Memory B cell (primary cell): ENCODE data around the gene ABCA2.

Experiments used
- ATAC-seq: fragments of 150-1000 bp; cut with Tn5 transposase; 2 replicates; pipeline ENCODE4 v1.10.0; 2021; ENCODE audit warnings: low read depth, mild to moderate bottlenecking, moderate library complexity
- DNase-seq, 2 donors: peaks; one replicate each; pipeline ENCODE4 v3.0.0; 2022; ENCODE audit warnings: low spot score in 2 of 2
- H3K27ac Mint-ChIP-seq: one replicate; pipeline ENCODE4 v1.8.0; 2022; ENCODE audit warnings: mild to moderate bottlenecking, moderate library complexity, mixed read lengths
- H3K27me3 Mint-ChIP-seq: one replicate; pipeline ENCODE4 v1.8.0; 2022; ENCODE audit warnings: mixed read lengths
- H3K36me3 Mint-ChIP-seq: one replicate; pipeline ENCODE4 v1.8.0; 2022; ENCODE audit warnings: mild to moderate bottlenecking, mixed read lengths
- H3K4me1 Mint-ChIP-seq: one replicate; pipeline ENCODE4 v1.8.0; 2022; ENCODE audit warnings: mixed read lengths
- H3K4me3 Mint-ChIP-seq: one replicate; pipeline ENCODE4 v1.8.0; 2022; ENCODE audit warnings: mild to moderate bottlenecking, moderate library complexity, mixed read lengths
- H3K9me3 Mint-ChIP-seq: one replicate; pipeline ENCODE4 v1.8.0; 2022; ENCODE audit warnings: mixed read lengths

The ABCA2 gene

DNA sequence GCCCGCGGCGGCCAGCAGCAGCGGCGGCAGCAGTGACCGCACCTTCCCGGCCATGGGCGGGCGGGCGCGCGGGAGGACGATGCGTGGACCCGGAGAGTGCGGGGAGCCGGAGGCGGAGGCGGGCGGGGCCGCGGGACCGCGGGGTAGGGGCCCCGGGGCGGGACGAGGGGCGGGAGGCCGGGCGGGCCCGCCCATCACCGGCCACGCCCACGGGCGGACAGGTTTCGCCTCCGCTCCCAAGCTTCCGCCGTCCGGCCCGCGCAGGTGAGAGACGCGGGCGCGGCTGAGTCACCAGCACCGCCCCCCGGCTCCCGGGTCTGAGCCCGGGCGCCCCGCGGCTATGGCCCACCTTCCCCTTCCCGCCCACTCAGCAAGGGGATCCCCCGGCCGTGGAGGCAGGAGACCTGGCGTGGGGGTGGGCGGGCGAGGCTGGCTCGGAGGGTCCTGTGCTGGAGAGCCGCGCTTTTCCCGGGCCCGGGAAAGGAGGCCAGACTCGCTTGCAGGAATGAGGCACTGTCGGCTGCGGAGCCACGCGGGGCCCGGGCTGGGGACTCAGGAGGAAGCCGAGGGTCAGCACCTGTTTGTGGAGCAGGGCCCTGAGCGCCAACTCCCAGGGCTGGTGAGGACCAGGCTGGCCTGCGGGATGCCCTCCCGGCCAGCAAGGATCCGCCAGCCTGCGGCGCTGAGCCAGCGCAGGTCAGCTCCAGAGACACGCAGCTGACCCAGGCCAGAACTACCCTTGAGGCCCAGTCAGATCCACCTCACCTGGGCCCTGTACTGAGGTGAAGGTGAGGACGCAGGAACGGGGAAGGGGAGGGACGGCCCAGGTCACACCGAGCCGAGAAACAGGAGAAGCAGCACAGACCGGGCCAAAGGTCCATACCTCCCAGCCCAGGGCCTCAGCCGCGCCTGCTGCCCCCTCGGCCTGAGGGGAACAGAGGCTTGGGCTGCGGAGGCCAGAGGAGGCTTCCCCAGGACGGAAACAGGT, 26.2 kb upstream of the ABCA2 start, which contains the start of gene ENTPD2:
Gene ENTPD2 (minus strand): TSS at position 118 of the 988 bp plus-strand sequence. CDS start 64 bp downstream, at position 54.
- H3K27me3 Mint-ChIP-seq = peaks cover 7% of the 10 kb centered on the region
- ATAC-seq (peak; percentile 60), DNase-seq (no peak)
- peak within 1 kb of the TSS; percentile 29 for H3K4me3 Mint-ChIP-seq
- no peak within 1 kb of the TSS for H3K27ac Mint-ChIP-seq
- H3K36me3 Mint-ChIP-seq = no peaks in the 10 kb centered on the region
- no peaks in the 10 kb centered on the region for H3K9me3 Mint-ChIP-seq
- H3K4me1 Mint-ChIP-seq = peaks cover 3% of the 10 kb centered on the region

DNA sequence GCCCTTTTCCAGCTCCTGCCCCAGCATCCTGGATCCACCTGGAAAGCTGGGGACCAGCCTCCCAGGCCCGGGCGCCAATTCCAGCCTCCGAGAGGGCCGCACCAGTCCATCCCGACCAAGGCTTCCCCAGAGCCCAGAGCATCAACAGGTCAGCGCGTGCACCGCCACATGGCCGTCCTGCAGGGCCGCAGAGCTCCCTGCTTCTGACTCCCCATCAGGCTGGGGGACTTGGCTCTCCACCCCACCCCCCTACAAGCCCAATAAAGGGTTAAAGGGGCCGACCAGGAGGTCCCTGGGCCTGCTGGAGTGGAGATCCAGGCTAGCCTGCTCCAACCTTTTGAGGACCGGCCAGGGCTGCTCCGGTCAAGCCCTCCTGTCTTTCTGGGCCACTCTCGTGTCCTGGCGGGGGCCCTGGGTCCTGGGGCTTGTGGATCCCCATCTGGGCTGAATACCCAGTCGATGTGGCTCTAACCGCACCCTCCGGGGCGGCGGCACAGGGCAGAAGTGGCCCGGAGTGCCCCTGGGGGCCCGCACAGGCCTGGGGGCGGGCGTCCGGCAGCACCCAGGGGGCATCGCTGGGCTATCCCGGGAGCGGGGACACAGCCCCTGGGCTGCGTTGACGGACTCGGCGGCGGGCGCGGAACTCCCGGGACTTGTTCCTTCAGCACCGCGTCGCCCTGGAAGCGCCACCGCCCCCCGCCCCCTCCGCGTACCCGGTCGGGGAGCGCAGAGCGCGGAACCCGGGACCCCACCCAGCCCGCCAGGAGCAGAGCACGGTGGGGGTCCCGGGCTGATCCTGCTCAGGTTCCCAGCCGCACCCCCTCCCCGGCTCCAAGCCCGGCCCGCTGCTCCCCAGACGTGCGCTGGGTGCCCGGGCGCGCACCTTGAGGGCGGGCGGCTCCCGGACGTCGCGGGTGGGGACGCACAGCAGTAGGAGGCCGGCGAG, 25.2 kb upstream of the ABCA2 start:
- peaks cover 3% of the 10 kb centered on the region for H3K4me1 Mint-ChIP-seq

DNA sequence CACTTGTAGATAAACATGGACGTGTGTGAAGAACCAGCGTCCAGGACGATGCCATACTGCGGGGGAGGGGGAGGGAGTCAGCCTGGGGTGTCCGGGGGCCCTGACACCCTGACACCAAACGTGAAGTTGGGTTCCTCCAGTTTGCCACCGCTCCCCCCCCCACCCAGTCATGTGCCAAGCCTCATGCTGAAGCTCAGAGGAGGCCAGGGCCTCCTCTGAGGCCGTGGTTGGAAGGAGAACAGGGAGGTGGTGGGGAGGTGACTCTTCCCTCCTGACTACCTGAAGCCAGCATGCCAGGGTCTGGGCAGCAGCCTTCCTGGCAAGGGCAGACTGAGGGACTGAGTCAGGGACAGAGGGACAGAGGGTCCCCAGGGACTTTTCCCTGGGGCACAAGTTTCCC, 24.3 kb upstream of the ABCA2 start:
- peaks cover 10% of the 10 kb centered on the region for H3K27me3 Mint-ChIP-seq

More for the DNA sequence above, 25.2 kb upstream of the ABCA2 start:
- Mint-ChIP-seq H3K36me3 (no peaks in the 10 kb centered on the region), H3K27me3 (peaks cover 7% of the 10 kb centered on the region), H3K27ac (no peak overlapping the region), H3K9me3 (no peaks in the 10 kb centered on the region), H3K4me3 (peak overlapping the region; percentile 29)
- DNase-seq (no peak), ATAC-seq (peak; percentile 43)

DNA sequence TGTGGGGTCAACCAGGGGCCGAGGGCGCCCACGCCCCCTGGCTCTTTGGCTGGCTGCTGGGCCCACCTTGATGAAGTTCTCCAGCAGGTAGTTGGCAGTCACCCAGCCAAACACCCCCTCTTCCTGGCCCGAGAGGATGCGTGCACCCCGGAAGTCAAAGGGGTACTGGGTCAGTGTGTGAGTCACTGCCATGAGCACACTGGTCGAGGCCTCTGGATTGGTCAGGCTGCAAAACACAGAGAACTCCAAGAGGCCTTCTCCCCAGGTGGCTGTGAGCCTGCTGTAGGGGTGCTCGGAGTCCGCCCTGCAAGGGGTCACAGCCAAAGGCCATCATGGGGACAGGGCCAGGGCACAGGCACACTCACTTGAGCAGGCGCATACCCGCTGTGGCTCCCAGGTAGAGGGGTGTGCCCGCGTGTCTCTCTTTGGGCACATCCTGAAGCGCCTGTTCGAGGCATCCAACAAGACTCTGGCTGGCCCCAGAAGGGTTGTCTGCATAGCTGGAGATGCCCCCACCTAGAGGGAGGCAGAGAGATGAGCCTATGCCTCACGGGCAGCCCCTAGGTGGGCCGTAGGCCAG, 23.2 kb upstream of the ABCA2 start:
- H3K9me3 Mint-ChIP-seq = no peaks in the 10 kb centered on the region
- ATAC-seq (no peak), DNase-seq (no peak)
- H3K4me3 Mint-ChIP-seq = no peak overlapping the region
- peaks cover 7% of the 10 kb centered on the region for H3K4me1 Mint-ChIP-seq
- H3K27ac Mint-ChIP-seq = no peak overlapping the region
- peaks cover 11% of the 10 kb centered on the region for H3K27me3 Mint-ChIP-seq
- H3K36me3 Mint-ChIP-seq = no peaks in the 10 kb centered on the region

More for the DNA sequence above, 24.3 kb upstream of the ABCA2 start:
- Mint-ChIP-seq H3K4me3 (no peak overlapping the region), H3K27ac (no peak overlapping the region), H3K9me3 (no peaks in the 10 kb centered on the region), H3K36me3 (no peaks in the 10 kb centered on the region), H3K4me1 (peaks cover 3% of the 10 kb centered on the region)
- ATAC-seq = no peak
- no peak for DNase-seq

DNA sequence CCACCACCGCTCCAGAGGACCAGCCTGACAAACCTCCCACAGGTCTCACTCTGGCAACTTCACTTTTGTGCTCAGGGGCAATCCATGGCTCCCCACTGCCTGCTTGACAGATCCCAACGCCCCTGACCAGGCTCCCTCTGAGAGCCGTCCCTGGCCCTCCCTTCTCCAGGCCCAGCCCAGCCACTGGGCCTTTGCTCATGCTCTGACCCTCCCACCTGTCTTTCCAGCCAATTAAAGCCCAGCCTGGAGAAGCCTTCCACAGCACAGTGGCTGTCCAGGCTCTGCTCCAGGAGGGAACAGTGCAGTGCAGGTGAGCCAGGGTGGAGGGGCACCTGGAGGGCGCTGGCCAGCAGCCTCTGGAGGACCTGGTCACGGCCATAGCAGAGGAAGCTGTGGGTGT, 22.5 kb upstream of the ABCA2 start:
- H3K36me3 Mint-ChIP-seq = no peaks in the 10 kb centered on the region
- DNase-seq (no peak), ATAC-seq (no peak)
- H3K27ac Mint-ChIP-seq = no peak overlapping the region
- H3K27me3 Mint-ChIP-seq = peaks cover 11% of the 10 kb centered on the region
- H3K4me1 Mint-ChIP-seq = peaks cover 7% of the 10 kb centered on the region
- no peak overlapping the region for H3K4me3 Mint-ChIP-seq
- no peaks in the 10 kb centered on the region for H3K9me3 Mint-ChIP-seq

DNA sequence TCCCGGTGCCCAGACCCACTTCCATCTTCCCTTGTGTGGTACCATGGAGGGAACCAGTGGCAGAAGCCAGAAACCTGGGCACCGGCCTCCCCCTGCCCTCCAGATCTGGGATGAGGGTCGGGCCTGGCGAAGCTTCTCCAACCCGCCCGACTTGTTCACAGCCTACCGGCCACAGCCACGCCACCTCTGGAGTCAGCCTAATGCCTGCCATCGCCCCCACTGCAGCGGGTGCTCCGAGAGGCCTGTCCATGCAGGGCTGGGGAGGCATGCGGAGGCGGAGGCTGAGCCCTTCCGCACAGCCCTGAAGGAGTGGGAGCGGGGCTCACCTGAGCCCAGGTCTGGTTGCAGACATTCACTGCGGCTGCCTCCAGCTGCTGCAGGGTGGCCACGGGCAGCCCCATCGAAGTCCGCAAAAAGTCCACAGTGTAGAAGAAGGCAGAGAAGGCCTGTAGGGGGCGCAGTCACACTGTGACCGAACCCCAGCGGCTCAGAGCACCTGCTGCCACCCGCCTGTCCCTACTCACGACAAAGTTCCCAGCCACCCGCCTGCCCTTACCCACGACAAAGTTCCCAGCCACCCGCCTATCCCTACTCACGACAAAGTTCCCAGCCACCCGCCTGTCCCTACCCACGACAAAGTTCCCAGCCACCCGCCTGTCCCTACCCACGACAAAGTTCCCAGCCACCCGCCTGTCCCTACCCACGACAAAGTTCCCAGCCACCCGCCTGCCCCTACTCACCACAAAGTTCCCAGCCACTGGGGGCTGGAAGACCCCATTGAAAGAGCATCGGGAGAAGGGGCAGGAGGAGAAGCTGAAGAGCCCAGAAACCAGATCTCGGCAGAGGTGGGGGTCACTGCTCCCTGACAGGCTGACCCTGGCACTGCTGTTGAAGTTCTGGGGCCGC, 21.8 kb upstream of the ABCA2 start:
- Mint-ChIP-seq H3K4me1 (peaks cover 7% of the 10 kb centered on the region), H3K4me3 (no peak overlapping the region), H3K9me3 (no peaks in the 10 kb centered on the region), H3K36me3 (no peaks in the 10 kb centered on the region), H3K27ac (no peak overlapping the region), H3K27me3 (peaks cover 15% of the 10 kb centered on the region)
- DNase-seq (no peak), ATAC-seq (peak; percentile 30)

DNA sequence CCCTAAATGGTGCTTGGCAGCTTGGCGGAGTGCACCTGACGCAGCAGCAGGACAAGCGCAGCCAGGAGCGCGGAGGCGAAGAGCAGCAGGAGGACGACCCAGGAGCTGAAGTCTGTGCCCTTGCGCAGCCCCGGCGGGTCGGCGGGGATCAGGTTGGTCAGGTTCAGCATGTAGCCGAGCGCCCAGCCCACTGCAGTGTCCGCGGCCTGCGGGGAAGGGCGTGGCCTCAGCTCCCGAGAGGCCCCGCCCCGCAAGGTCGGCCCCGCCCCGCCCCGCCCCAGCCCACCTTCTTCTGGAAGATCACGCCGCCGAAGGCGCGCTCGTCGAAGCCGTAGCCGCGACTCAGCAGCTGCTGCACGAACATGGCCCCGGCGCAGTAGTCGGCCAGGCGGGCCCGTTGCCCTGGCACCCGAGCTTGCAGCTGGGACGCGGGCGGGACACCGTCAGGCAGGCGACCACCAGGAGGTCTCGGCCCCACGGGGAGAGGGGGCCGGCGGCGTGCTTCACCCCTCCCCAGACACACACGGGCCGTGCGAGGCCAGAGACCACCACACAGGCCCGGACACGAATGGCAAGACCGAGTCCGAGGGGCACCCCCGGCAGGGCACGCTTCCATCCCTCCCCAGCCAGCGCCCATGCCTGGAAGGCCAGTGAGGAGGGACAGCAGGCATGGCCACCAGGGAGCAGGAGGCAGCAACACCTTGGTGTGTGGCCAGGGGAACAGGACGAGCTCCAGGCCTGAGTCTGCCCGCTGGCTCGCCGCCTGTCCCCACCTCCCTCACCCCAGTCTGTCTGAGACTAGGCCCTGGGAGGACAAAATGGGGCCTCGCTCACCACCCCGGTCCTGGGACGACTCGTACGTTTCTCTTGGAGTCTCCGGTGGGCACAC, 20.9 kb upstream of the ABCA2 start:
- Mint-ChIP-seq H3K4me3 (no peak overlapping the region), H3K27ac (no peak overlapping the region), H3K27me3 (peaks cover 18% of the 10 kb centered on the region), H3K36me3 (no peaks in the 10 kb centered on the region), H3K9me3 (no peaks in the 10 kb centered on the region), H3K4me1 (peaks cover 7% of the 10 kb centered on the region)
- ATAC-seq (no peak), DNase-seq (no peak)

DNA sequence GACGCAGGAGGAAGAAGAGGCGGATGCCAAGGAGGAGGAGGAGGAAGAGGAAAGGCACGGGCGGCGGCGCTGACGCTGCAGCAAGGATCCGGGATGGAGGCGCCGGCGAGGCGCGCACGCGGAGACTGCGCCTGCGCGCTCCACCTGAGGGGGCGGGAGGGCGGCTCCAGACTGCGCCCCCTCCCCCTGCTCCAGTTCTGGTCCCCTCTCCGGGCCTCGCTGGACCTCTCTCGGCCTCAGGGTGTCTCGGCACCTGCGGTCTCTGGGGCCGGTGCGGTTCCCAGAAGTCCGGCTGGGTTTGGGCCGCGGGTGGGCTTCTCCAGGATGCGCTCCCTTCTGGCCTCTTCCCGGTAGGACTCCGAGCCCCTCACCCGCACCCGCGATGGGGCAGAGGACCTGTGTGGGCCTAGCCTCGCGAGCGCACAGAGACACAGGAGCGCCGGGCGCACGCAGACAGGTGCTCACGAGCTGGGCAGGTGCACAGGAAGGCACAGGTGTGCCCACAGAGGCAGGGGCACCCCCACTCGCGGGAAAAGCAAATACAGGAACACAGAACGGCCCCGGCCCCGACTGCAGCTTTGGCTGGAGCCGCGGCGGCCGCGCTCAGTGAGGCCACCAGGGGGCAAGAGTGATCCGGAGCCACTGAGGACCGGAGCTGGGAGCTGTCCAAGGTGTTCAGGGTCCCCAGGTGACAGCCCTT, 18.2 kb upstream of the ABCA2 start, which contains the start of gene NPDC1:
Gene NPDC1 (minus strand): TSS at position 90 of the 700 bp plus-strand sequence. CDS start 188 bp downstream, outside the sequence.
- peaks cover 7% of the 10 kb centered on the region for H3K4me1 Mint-ChIP-seq
- ATAC-seq (peak; percentile 91), DNase-seq (peak; percentile 84 to 90)
- no peaks in the 10 kb centered on the region for H3K36me3 Mint-ChIP-seq
- H3K27me3 Mint-ChIP-seq = peaks cover 20% of the 10 kb centered on the region
- H3K27ac Mint-ChIP-seq = no peak within 1 kb of the TSS
- H3K9me3 Mint-ChIP-seq = no peaks in the 10 kb centered on the region
- H3K4me3 Mint-ChIP-seq = peak within 1 kb of the TSS; percentile 37

DNA sequence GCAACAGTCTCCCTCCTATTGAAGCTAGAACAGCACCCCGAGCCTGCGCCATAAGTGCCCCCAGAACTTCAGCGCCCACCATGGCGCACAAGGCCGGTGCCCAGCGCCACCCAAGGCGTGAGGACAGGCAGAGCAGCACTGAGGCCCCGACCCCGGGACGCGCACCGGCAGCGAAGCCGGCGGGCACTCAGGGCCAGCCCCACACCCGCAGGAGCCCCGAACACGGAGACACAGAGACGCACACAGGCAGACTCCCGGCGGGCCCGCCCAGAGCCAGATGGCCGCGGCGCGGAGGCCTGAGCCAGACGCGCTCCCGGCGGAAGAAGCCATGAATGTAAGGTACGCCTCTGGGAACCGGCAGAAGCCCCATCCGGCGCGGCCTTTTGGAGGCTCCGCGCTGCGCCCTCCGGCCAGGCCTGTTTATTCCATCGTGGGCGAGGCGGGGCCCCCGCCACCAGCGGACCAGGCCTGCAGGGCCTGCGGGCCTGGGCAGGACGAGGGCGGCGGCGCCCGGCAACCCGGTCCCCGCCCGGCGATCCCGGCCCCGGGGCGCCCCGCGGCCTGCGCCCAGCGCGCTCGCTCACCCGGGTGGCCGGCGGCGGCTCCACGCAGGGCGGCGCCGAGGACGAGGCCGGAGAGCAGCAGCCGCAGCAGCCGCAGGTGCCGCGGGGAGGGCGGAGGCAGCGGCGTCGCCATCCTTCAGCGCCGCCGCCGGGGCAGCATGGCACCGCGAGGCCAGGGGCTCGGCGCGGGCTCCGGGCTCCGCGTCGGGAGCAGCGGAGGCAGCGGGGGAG, 17.5 kb upstream of the ABCA2 start:
- Mint-ChIP-seq H3K4me3 (peak overlapping the region; percentile 24), H3K4me1 (peaks cover 7% of the 10 kb centered on the region), H3K9me3 (no peaks in the 10 kb centered on the region), H3K36me3 (no peaks in the 10 kb centered on the region), H3K27me3 (peaks cover 21% of the 10 kb centered on the region), H3K27ac (no peak overlapping the region)
- ATAC-seq (no peak), DNase-seq (no peak)

DNA sequence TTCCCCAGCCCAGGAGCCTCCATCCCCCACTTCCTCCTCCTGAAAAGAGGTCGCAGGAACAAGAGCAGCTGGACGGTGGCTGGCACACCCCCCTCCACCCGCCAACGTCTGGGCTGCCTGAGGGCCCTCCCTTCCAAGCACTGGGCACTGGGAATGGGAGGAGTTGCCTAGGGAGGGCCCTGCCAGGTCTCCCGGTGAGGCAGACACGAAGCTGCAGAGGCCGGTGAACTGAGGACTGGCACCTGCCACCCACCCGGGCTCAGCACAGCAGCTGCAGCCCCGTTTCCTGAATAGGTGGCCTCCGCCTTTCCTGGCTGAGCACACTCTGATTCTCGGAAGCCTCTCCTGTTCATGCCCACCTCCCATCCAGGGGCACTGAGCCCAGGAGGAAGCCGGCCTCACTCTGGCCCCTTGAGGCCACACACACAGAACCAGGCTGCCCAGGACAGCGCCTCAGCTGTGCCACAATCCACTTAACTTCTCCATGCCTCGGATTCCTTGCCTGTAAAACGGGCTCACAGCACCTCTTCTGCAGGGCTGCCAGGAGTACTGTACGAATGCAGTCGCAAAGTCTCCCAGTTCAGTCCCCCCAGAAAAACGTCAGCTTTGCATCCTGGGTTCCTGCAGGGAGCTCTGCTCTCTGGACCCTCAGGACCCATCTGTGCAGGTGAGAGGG, 16.6 kb upstream of the ABCA2 start:
- no peak overlapping the region for H3K27ac Mint-ChIP-seq
- no peaks in the 10 kb centered on the region for H3K9me3 Mint-ChIP-seq
- DNase-seq = no peak
- no peak for ATAC-seq
- no peaks in the 10 kb centered on the region for H3K36me3 Mint-ChIP-seq
- H3K4me3 Mint-ChIP-seq = peak overlapping the region; percentile 24
- peaks cover 4% of the 10 kb centered on the region for H3K4me1 Mint-ChIP-seq
- H3K27me3 Mint-ChIP-seq = peaks cover 19% of the 10 kb centered on the region

DNA sequence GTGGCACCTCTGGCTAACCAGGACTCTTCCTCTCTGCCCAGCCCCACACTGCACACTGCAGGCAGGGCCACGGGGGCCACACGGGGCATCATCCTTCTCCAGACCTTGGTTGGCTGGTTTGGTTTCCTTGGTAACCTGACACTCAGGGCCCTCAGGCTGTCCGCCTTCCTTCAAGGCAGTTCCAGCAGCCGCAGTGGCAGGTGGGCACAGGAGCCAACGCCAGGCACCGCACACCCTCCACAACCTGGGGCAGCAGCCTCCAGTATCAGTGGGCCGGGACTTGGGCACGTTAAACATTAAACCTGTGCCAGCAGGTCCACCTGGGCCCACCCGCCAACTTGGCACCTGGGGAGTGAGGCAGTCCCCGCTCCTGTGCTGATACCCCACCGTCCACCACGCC, 16.0 kb upstream of the ABCA2 start:
- no peaks in the 10 kb centered on the region for H3K36me3 Mint-ChIP-seq
- DNase-seq (no peak), ATAC-seq (no peak)
- H3K4me1 Mint-ChIP-seq = peaks cover 3% of the 10 kb centered on the region
- no peak overlapping the region for H3K27ac Mint-ChIP-seq
- H3K4me3 Mint-ChIP-seq = no peak overlapping the region
- peaks cover 16% of the 10 kb centered on the region for H3K27me3 Mint-ChIP-seq
- H3K9me3 Mint-ChIP-seq = no peaks in the 10 kb centered on the region
